Stimulated activated CD8-positive, alpha-beta memory T cell treated with anti-CD3 and anti-CD28 coated beads, Interleukin-2, amount 100 ng/mL, for 48 hours (primary cell): ENCODE measurements around the gene CPSF6.

Source experiments
- DNase-seq, 2 donors: peaks; one replicate each; pipeline ENCODE4 v3.0.0-alpha.2; 2020; ENCODE audit warnings: low read depth in 2 of 2

Gene CPSF6

GRCh38 chr12:69321351-69321750 lies 82.0 kb downstream of the CPSF6 start:
- no peak for DNase-seq
